ENCODE results near the gene CADM2.

CADM2 gene

GRCh38 chr3:86109434-86109833, 1150.6 kb downstream of the CADM2 start:
- ChIA-PET CTCF (no interaction called here), POLR2A (no interaction called here)
- Histone ChIP-seq H3K9me3 (ENCODE audit: control insufficient read depth, insufficient read depth, low read depth, low read length) (no peaks in the 10 kb centered on the region), H3K36me3 (ENCODE audit: control insufficient read depth in 2 of 2, insufficient read depth in 1 of 2, low read length in 2 of 2) (no peaks in the 10 kb centered on the region), H3K27ac (ENCODE audit: extremely low read depth, low read depth, low read length) (no peak overlapping the region), H3K4me3 (ENCODE audit: low read depth, low read length) (no peak overlapping the region), H3K4me1 (ENCODE audit: control insufficient read depth, insufficient read depth, low read length) (no peaks in the 10 kb centered on the region)
- no peak for TF ChIP-seq PBX3 (CRISPR knock-in tag; IDR thresholded peaks at IDR 0.05)
- TF ChIP-seq SALL2 (tag by site-specific recombination; IDR thresholded peaks at IDR 0.05; ENCODE audit: borderline replicate concordance): no peak
- TF ChIP-seq ZNF510 (tag by site-specific recombination; IDR thresholded peaks at IDR 0.05; ENCODE audit: insufficient replicate concordance): no peak
- no peak for TF ChIP-seq ZBTB20 (tag by site-specific recombination; IDR thresholded peaks at IDR 0.05)
- TF ChIP-seq ZBTB11 (tag by site-specific recombination; conservative IDR thresholded peaks at IDR 0.05; ENCODE audit: low read depth): no peak
- no peak for TF ChIP-seq ZNF558 (tag by site-specific recombination; IDR thresholded peaks at IDR 0.05)
- TF ChIP-seq ZNF658 (tag by site-specific recombination; IDR thresholded peaks at IDR 0.05): no peak
- TF ChIP-seq ZNF350 (tag by site-specific recombination; IDR thresholded peaks at IDR 0.05): no peak
